AG10803 (cell line): Measurements from ENCODE around the gene FAM13A.
"Not testable (repeated sequence)": the region's sequence is repeated elsewhere in the genome, so short reads cannot be mapped to it uniquely, and the experiment has no call there.

Experiments
- DNase-seq: peaks from one replicate; pipeline ENCODE4 v3.0.0; 2010; ENCODE audit warnings: low read depth
- H3K4me3 ChIP-seq: 2 replicates; pipeline ENCODE4 v1.5.1; 2011; ENCODE audit warnings: mild to moderate bottlenecking, low read length, control low read depth
- TF ChIP-seq, protein P1 (sequence below): conservative IDR thresholded peaks from 2 replicates; pipeline ENCODE4 v1.5.1; 2011; ENCODE audit warnings: mild to moderate bottlenecking, low read length, control low read depth, inconsistent platforms

Gene FAM13A

DNA sequence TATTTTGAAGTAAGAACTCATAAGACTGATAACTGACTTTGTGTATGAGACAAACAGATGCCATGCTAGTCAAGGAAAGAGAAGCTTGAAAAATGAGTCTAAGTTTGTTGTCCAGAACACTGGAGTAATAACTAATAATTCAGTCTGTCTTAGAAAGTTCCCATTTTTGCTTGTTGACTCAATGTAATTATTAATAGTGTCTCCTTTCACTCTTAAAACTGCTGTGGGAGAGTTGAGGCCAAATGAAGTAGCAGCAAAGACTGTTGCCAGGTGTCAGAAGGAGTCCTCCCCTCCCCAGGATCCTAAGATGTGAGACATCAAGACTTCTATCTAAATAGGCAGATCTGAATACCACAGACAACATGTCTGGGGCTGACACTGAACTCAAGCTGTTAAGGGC, 20.8 kb upstream of the FAM13A start:
- DNase-seq = no peak
- TF ChIP-seq, protein P1, sequence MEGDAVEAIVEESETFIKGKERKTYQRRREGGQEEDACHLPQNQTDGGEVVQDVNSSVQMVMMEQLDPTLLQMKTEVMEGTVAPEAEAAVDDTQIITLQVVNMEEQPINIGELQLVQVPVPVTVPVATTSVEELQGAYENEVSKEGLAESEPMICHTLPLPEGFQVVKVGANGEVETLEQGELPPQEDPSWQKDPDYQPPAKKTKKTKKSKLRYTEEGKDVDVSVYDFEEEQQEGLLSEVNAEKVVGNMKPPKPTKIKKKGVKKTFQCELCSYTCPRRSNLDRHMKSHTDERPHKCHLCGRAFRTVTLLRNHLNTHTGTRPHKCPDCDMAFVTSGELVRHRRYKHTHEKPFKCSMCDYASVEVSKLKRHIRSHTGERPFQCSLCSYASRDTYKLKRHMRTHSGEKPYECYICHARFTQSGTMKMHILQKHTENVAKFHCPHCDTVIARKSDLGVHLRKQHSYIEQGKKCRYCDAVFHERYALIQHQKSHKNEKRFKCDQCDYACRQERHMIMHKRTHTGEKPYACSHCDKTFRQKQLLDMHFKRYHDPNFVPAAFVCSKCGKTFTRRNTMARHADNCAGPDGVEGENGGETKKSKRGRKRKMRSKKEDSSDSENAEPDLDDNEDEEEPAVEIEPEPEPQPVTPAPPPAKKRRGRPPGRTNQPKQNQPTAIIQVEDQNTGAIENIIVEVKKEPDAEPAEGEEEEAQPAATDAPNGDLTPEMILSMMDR = no peak
- no peak overlapping the region for H3K4me3 ChIP-seq

DNA sequence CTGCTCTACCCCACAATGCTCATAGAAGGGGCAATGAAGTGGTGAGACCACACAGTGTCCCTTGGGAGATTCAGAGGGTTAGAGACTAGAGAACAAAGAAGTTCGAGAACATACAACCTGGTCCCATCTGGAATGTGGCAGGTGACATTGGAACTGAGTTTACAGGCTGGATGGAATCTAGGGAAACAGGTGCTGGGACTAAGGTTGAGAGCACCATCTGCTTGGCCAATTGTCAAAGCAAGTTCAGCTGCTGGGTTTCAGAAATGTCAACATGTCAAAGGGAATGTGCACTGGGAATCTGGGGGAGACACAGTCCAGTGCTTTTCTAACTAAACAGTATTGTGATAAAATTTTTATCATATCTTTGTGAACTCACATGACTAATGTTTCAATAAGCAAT, 15.9 kb upstream of the FAM13A start:
- no peak for DNase-seq
- TF ChIP-seq, protein P1 = no peak
- no peak overlapping the region for H3K4me3 ChIP-seq

DNA sequence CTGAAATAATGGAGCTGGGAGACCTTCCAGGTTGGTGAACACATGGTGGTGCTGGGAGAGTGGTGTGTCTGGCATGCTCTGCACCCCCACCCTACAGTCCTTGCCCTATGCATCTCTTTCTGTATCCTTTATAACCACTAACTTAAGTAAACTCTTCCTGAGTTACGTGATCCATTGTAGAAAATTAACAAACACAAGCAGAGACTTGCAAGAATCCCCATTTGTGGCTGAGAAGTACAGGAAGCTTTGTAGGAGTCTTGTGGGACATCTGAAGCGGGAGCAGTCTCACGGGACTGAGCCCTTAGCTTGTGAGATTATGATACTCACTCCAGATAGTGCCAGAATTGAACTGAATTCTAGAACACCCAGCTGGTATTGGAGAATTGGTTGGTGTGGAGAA, 14.3 kb upstream of the FAM13A start:
- H3K4me3 ChIP-seq = no peak overlapping the region
- no peak for DNase-seq
- TF ChIP-seq, protein P1 = no peak

DNA sequence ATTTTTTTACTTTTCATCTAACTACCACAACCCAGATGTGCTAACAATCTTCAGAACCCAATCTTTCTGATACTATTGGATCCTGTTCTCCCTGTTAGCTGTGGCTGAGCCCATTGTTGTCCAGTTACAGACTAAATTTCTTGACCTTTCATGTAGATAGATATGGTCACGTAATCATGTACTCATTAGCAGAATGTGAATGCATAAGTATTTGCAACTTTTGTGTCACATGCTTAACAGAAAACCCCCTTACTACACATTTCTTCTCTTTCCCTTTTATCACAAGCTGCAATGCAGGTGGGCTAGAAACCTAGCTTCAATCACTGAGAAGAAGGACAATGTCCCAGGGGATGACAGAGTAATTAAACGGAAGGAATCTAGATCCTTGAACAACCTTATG, 13.1 kb upstream of the FAM13A start:
- no peak overlapping the region for H3K4me3 ChIP-seq
- TF ChIP-seq, protein P1 = no peak
- no peak for DNase-seq

DNA sequence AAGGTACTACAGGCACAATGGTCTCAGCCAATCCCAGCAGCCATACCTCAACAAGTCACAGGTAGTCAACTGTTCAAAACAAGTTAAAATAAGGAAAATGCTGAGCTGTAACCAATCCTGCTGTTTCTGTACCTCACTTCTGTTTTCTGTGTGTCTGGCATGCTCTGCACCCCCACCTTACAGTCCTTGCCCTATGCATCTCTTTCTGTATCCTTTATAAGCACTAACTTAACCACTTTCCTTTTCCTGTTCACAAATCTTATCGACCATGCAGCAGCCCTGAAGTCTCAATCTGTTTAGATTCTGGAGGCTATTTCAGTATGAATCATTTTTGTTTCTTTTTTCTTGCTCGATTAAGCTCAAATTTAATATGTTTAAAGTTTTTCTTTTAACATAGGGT, 12.5 kb upstream of the FAM13A start:
- H3K4me3 ChIP-seq = no peak overlapping the region
- no peak for DNase-seq
- TF ChIP-seq, protein P1 = no peak

DNA sequence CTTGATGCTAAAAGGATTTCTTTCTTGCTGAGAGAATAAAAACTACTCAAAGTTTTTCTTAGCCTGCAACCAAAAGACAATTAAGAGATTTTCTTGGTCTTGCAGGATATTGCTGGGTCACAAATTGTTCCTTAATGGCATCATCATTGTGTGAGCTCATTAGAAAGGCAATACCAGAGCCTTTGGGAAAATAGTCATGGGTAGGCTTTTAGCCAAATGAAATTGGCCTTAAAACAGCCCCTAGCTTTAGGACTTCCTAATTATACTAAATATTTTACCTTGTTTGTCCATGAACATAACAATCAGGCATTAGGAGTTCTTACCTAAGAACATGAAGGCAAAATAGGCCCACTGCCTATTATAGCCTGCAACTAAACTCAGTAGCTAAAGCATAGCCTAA, 10.4 kb upstream of the FAM13A start:
- no peak overlapping the region for H3K4me3 ChIP-seq
- peak; percentile 35 for DNase-seq
- TF ChIP-seq, protein P1 = no peak

DNA sequence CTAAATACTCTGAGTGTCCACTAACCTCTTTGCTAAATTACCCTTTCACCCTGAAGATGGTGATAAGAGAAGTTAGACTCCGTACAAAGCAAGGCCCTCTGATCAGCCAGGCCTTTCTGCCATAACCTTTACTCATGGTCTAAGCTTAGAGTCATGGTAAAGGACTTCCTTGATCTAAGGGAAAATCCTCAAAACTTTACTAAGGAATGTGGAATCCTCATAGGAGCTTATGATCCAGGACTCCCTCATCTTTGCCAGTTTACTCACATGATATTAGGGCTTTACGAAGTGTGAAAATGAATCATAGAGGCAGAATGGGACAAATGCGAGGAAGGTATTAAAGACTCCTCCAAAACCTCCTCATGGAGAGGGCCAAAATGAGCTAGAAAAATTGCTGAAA, 7.9 kb upstream of the FAM13A start:
- peak; percentile 36 for DNase-seq
- TF ChIP-seq, protein P1 = no peak
- no peak overlapping the region for H3K4me3 ChIP-seq

DNA sequence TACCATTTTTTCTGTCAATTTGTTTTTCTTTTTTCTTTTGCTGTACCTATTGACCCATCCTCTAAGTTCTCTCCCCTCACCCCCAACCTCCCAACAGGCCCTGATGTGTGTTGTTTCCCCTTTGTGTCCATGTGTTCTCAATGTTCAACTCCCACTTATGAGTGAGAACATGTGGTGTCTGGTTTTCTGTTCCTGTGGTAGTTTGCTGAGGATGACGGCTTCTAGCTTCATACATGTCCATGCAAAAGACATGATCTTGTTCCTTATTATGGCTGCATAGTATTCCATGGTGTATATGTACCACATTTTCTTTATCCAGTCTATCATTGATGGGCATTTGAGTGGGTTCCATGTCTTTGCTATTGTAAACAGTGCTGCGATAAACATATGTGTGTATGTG, 859 bp upstream of the FAM13A start:
- not testable (repeated sequence) for H3K4me3 ChIP-seq, DNase-seq
